ENCODE data around the gene DCLRE1A. TPM values are rescaled to one million over a fixed set of nuclear protein-coding genes. Genes with fewer than 3 reads are reported as not detected.
A peak's percentile ranks its signal among the peaks of the same experiment; 100 is the strongest.

The DCLRE1A gene
- total RNA-seq, 1 experiment from 2014 or later: 13.5 TPM

GRCh38 chr10:113801569-113801968 is 52.3 kb downstream of the DCLRE1A start:
- Mint-ChIP-seq H3K9me3 (ENCODE audit: unreplicated experiment) (no peaks in the 10 kb centered on the region), H3K4me1 (ENCODE audit: low read depth, unreplicated experiment) (no peaks in the 10 kb centered on the region), H3K36me3 (ENCODE audit: insufficient read depth, unreplicated experiment) (no peaks in the 10 kb centered on the region), H3K27me3 (ENCODE audit: insufficient read depth, unreplicated experiment) (no peaks in the 10 kb centered on the region), H3K4me3 (ENCODE audit: unreplicated experiment) (no peak overlapping the region), H3K27ac (ENCODE audit: unreplicated experiment) (no peak overlapping the region)
- intact Hi-C loops (cut with micrococcal nuclease; ENCODE audit: unreplicated experiment): no loop called here
- DNase-seq: no peak
- Histone ChIP-seq H3K4me3 (ENCODE audit: low read depth, low read length) (no peak overlapping the region), H3K36me3 (ENCODE audit: control insufficient read depth, insufficient read depth, low read length) (no peaks in the 10 kb centered on the region), H3K9me3 (no peaks in the 10 kb centered on the region), H3K4me1 (no peaks in the 10 kb centered on the region), H3K27me3 (replicated peaks; ENCODE audit: control insufficient read depth, insufficient read depth, low read length) (no peaks in the 10 kb centered on the region)
- TF ChIP-seq CTCF (IDR thresholded peaks at IDR 0.05; ENCODE audit: insufficient read depth in 1 of 2, low read depth in 1 of 2, low read length in 1 of 2, severe bottlenecking in 1 of 2, unreplicated experiment in 1 of 2): no peak
- ChIA-PET POLR2A (no interaction called here), CTCF (interaction anchor here (0.6 to 0.8 kb wide), 3 partner anchors 97 to 917 kb away, joined by 3 read pairs; no protein-coding TSS in a partner anchor)
- BruUV-seq (replicated peaks): no TSS peak

GRCh38 chr10:113791691-113792090 is 62.2 kb downstream of the DCLRE1A start:
- H3K4me1 ChIP-seq: peaks cover 8% of the 10 kb centered on the region
- Mint-ChIP-seq H3K9me3 (ENCODE audit: unreplicated experiment) (peaks cover 6% of the 10 kb centered on the region), H3K4me3 (ENCODE audit: unreplicated experiment) (no peak overlapping the region), H3K27me3 (ENCODE audit: insufficient read depth, unreplicated experiment) (no peaks in the 10 kb centered on the region), H3K36me3 (ENCODE audit: insufficient read depth, unreplicated experiment) (no peaks in the 10 kb centered on the region), H3K27ac (ENCODE audit: unreplicated experiment) (no peak overlapping the region), H3K4me1 (ENCODE audit: low read depth, unreplicated experiment) (peaks cover 10% of the 10 kb centered on the region)
- no peak for DNase-seq
- no peaks in the 10 kb centered on the region; the same call in 1 of the 2 replicates for H3K36me3 ChIP-seq (ENCODE audit: control insufficient read depth, insufficient read depth, low read length)
- BruUV-seq (replicated peaks): no TSS peak
- intact Hi-C loops (cut with micrococcal nuclease; ENCODE audit: unreplicated experiment): no loop called here
- CTCF ChIA-PET: no interaction called here
- H3K9me3 ChIP-seq: no peaks in the 10 kb centered on the region
- no peak for TF ChIP-seq CTCF (IDR thresholded peaks at IDR 0.05; ENCODE audit: insufficient read depth in 1 of 2, low read depth in 1 of 2, low read length in 1 of 2, severe bottlenecking in 1 of 2, unreplicated experiment in 1 of 2)
- POLR2A ChIA-PET: no interaction called here
- H3K27me3 ChIP-seq (replicated peaks; ENCODE audit: control insufficient read depth, insufficient read depth, low read length): no peaks in the 10 kb centered on the region
- H3K4me3 ChIP-seq (ENCODE audit: low read depth, low read length): no peak overlapping the region

DNA sequence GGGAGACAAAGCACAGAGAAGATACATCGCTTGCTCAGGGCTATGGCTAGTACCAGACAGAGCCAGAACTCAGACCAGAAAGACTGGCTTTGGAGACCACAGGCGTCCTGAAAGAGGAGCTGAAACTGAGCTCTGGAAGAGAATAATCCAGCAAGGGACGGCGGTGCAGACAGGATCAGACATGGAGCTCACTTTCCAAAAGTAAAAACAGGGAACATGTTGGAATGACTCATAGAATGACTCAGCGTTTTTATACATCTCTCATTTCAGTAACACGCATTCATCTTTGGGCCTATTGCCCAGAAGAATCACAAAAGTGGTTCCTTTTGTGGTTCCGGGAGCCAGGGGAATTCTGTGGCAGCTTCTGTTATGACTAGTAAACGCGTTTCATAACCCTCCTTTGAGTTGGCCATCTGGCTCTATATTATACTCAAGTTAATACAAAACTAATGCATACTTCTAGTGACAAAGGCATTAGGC is 65.2 kb downstream of the DCLRE1A start:
- Mint-ChIP-seq H3K4me3 (ENCODE audit: unreplicated experiment) (no peak overlapping the region), H3K36me3 (ENCODE audit: insufficient read depth, unreplicated experiment) (no peaks in the 10 kb centered on the region), H3K27me3 (ENCODE audit: insufficient read depth, unreplicated experiment) (no peaks in the 10 kb centered on the region), H3K9me3 (ENCODE audit: unreplicated experiment) (peaks cover 6% of the 10 kb centered on the region), H3K4me1 (ENCODE audit: low read depth, unreplicated experiment) (peaks cover 10% of the 10 kb centered on the region), H3K27ac (ENCODE audit: unreplicated experiment) (peak overlapping the region; percentile 58)
- Histone ChIP-seq H3K36me3 (ENCODE audit: control insufficient read depth, insufficient read depth, low read length) (no peaks in the 10 kb centered on the region; the same call in 1 of the 2 replicates), H3K9me3 (no peaks in the 10 kb centered on the region), H3K27me3 (replicated peaks; ENCODE audit: control insufficient read depth, insufficient read depth, low read length) (no peaks in the 10 kb centered on the region), H3K4me1 (peaks cover 8% of the 10 kb centered on the region), H3K4me3 (ENCODE audit: low read depth, low read length) (no peak overlapping the region)
- no peak for TF ChIP-seq CTCF (IDR thresholded peaks at IDR 0.05; ENCODE audit: insufficient read depth in 1 of 2, low read depth in 1 of 2, low read length in 1 of 2, severe bottlenecking in 1 of 2, unreplicated experiment in 1 of 2)
- ChIA-PET POLR2A (no interaction called here), CTCF (no interaction called here)
- no TSS peak for BruUV-seq (replicated peaks)
- intact Hi-C loops (cut with micrococcal nuclease; ENCODE audit: unreplicated experiment): no loop called here
- peak in 1 of 2 experiments; percentile 9 for DNase-seq

Other genes with a start within 250 kb of the DCLRE1A start
- gene NRAP, start 190.0 kb downstream of the DCLRE1A start, total RNA-seq (2022): 0.05 and 0.09 TPM in 2 replicates
- 23.0 and 23.9 TPM in 2 replicates for gene CASP7, start 174.2 kb downstream of the DCLRE1A start, total RNA-seq (2022)
- not detected in 2 replicates for gene PLEKHS1, start 102.4 kb downstream of the DCLRE1A start, total RNA-seq (2022)
- 30.8 and 37.4 TPM in 2 replicates for gene NHLRC2, start 579 bp upstream of the DCLRE1A start, total RNA-seq (2022)
- gene ADRB1, start 189.8 kb upstream of the DCLRE1A start, total RNA-seq (2022): 2.1 and 2.3 TPM in 2 replicates